HepG2 (cell line): ENCODE measurements around the gene DOCK2. TPM values are rescaled to one million over a fixed set of nuclear protein-coding genes. Genes with fewer than 3 reads are reported as not detected.

ENCODE experiments used
- KDM6A ChIP-seq: IDR thresholded peaks from 2 replicates; pipeline ENCODE4 v1.6.1; 2016; ENCODE audit warnings: low read depth
- REST ChIP-seq, 2 experiments: IDR thresholded peaks; 2 replicates each; pipeline ENCODE4 v1.6.1; 2011 to 2012; ENCODE audit warnings: low read length in 2 of 2, borderline replicate concordance in 1 of 2, low read depth in 1 of 2, mild to moderate bottlenecking in 1 of 2, moderate library complexity in 1 of 2
- SNAI1 ChIP-seq: sonication (generic); formaldehyde crosslinking; IDR thresholded peaks from 2 replicates; pipeline ENCODE4 v1.5.0; 2020; ENCODE audit warnings: mild to moderate bottlenecking, missing genetic modification reagents, borderline replicate concordance
- SRSF4 ChIP-seq: fragments of 200-400 bp; formaldehyde crosslinking; IDR thresholded peaks from one replicate; pipeline ENCODE4 v1.6.1; 2018; ENCODE audit warnings: mild to moderate bottlenecking, low read depth, low read length, moderate library complexity; ENCODE audit not compliant: poor library complexity, severe bottlenecking
- TRIM24 ChIP-seq: sonication (generic); formaldehyde crosslinking; IDR thresholded peaks from 2 replicates; pipeline ENCODE4 v1.8.0; 2022; ENCODE audit warnings: mild to moderate bottlenecking, missing genetic modification reagents
- ZBTB42 ChIP-seq: sonication (generic); formaldehyde crosslinking; IDR thresholded peaks from 2 replicates; pipeline ENCODE4 v1.5.0; 2020; ENCODE audit warnings: mild to moderate bottlenecking, missing genetic modification reagents
- ZNF510 ChIP-seq: sonication (generic); formaldehyde crosslinking; IDR thresholded peaks from 2 replicates; pipeline ENCODE4 v1.4.0; 2020; ENCODE audit warnings: low read depth, mild to moderate bottlenecking, missing genetic modification reagents
- polyA plus RNA-seq, 8 experiments: library from polyadenylated mRNA; depleted of rRNA in 3 of 8; stranded (reverse) in 7 of 8; unstranded in 1 of 8; fragments of >200 nt; fragmentation: Illumina TruSeq in 4 of 8; extraction: Trizol in 4 of 8; gene quantifications; 2 replicates each; pipeline versions ENCODE4 v1.2.1 to v1.2.3, GENCODE V29; 2011 to 2016; ENCODE audit warnings: low read depth in 4 of 8, missing spikeins in 1 of 8, mixed read lengths in 1 of 8; ENCODE audit not compliant: insufficient read depth in 1 of 8
- total RNA-seq, 5 experiments: library from RNA; depleted of rRNA; stranded (reverse); fragments of >200 nt; fragmentation: Illumina TruSeq; extraction: Trizol; gene quantifications; 2 replicates each; pipeline ENCODE4 v1.2.3, GENCODE V29; 2016; ENCODE audit warnings: low read depth in 1 of 5
- TF ChIP-seq, protein P1 (sequence below): sonication (generic); formaldehyde crosslinking; IDR thresholded peaks from 2 replicates; pipeline ENCODE4 v1.5.0; 2020; ENCODE audit warnings: missing genetic modification reagents
- TF ChIP-seq, protein P2 (sequence below): sonication (generic); formaldehyde crosslinking; IDR thresholded peaks from 2 replicates; pipeline ENCODE4 v1.5.0; 2020; ENCODE audit warnings: mild to moderate bottlenecking, missing genetic modification reagents, borderline replicate concordance
- TF ChIP-seq, protein P3 (sequence below): sonication (generic); formaldehyde crosslinking; IDR thresholded peaks from 2 replicates; pipeline ENCODE4 v1.4.0; 2020; ENCODE audit warnings: mild to moderate bottlenecking, missing genetic modification reagents

The DOCK2 gene
- total and polyA plus RNA-seq, 2 of the 13 experiments (the other 11 are each of a cell fraction or from before 2014, with no cell fraction given) = not detected

DNA sequence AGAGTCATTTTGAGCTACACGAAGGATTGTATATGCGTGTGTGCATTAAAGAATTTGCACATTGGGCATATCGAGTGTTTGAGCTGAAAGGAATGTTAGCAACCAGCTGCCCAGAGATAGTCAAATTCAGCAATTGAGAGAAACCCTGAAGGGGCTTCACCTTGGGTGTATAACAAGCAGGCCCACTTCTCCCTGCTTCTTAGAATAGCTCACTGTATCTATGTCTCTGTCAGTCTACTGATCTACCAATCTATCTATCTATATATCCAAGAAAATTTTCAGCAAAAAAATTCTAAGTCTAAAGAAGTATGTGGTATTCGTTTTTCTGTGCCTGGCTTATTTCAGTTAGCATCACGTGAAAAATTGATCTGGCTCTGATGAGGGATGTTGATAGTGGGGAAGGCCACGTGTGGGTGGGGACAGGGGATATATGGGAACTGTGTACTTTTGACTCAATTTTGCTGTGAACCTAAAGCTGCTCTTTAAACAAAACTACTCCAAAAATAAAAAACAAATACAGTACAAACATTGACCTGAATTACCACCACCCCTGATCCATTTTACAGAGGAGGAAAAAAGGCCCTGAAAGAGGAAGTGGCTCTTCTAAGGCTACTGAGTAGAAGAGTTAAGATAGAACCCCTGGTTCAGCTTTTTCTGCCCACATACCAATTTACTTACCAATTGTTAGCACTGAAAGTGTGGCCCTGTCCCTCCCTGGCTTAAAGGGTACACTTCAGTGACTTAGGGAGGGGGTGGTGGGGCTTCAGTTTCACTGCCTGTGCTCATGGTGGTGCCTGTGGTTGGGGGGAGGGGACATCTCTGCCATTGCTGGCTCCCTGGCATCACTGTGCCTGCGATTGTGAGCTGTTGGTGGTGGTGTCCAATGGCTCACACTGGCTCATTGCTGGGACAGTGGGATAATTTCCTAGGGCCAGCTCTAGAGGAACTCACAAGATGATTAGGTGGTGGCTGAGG is 141.8 kb downstream of the DOCK2 start (continued):
- TF ChIP-seq, protein P1, sequence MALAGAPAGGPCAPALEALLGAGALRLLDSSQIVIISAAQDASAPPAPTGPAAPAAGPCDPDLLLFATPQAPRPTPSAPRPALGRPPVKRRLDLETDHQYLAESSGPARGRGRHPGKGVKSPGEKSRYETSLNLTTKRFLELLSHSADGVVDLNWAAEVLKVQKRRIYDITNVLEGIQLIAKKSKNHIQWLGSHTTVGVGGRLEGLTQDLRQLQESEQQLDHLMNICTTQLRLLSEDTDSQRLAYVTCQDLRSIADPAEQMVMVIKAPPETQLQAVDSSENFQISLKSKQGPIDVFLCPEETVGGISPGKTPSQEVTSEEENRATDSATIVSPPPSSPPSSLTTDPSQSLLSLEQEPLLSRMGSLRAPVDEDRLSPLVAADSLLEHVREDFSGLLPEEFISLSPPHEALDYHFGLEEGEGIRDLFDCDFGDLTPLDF = no peak
- TF ChIP-seq ZNF510 (no peak), SRSF4 (no peak), SNAI1 (CRISPR knock-in tag) (no peak), KDM6A (CRISPR knock-in tag) (no peak), ZBTB42 (CRISPR knock-in tag) (no peak), TRIM24 (CRISPR knock-in tag) (no peak), REST (IDR thresholded peaks at IDR 0.05; ENCODE audit: borderline replicate concordance in 1 of 2, low read depth in 1 of 2, low read length in 2 of 2) (no peak)
- TF ChIP-seq, protein P2, sequence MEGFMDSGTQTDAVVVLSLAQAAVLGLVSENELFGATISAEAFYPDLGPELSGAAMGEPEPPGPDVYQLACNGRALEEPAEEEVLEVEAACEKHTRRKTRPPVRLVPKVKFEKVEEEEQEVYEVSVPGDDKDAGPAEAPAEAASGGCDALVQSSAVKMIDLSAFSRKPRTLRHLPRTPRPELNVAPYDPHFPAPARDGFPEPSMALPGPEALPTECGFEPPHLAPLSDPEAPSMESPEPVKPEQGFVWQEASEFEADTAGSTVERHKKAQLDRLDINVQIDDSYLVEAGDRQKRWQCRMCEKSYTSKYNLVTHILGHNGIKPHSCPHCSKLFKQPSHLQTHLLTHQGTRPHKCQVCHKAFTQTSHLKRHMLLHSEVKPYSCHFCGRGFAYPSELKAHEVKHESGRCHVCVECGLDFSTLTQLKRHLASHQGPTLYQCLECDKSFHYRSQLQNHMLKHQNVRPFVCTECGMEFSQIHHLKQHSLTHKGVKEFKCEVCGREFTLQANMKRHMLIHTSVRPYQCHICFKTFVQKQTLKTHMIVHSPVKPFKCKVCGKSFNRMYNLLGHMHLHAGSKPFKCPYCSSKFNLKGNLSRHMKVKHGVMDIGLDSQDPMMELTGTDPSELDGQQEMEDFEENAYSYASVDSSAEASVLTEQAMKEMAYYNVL = no peak
- TF ChIP-seq, protein P3, sequence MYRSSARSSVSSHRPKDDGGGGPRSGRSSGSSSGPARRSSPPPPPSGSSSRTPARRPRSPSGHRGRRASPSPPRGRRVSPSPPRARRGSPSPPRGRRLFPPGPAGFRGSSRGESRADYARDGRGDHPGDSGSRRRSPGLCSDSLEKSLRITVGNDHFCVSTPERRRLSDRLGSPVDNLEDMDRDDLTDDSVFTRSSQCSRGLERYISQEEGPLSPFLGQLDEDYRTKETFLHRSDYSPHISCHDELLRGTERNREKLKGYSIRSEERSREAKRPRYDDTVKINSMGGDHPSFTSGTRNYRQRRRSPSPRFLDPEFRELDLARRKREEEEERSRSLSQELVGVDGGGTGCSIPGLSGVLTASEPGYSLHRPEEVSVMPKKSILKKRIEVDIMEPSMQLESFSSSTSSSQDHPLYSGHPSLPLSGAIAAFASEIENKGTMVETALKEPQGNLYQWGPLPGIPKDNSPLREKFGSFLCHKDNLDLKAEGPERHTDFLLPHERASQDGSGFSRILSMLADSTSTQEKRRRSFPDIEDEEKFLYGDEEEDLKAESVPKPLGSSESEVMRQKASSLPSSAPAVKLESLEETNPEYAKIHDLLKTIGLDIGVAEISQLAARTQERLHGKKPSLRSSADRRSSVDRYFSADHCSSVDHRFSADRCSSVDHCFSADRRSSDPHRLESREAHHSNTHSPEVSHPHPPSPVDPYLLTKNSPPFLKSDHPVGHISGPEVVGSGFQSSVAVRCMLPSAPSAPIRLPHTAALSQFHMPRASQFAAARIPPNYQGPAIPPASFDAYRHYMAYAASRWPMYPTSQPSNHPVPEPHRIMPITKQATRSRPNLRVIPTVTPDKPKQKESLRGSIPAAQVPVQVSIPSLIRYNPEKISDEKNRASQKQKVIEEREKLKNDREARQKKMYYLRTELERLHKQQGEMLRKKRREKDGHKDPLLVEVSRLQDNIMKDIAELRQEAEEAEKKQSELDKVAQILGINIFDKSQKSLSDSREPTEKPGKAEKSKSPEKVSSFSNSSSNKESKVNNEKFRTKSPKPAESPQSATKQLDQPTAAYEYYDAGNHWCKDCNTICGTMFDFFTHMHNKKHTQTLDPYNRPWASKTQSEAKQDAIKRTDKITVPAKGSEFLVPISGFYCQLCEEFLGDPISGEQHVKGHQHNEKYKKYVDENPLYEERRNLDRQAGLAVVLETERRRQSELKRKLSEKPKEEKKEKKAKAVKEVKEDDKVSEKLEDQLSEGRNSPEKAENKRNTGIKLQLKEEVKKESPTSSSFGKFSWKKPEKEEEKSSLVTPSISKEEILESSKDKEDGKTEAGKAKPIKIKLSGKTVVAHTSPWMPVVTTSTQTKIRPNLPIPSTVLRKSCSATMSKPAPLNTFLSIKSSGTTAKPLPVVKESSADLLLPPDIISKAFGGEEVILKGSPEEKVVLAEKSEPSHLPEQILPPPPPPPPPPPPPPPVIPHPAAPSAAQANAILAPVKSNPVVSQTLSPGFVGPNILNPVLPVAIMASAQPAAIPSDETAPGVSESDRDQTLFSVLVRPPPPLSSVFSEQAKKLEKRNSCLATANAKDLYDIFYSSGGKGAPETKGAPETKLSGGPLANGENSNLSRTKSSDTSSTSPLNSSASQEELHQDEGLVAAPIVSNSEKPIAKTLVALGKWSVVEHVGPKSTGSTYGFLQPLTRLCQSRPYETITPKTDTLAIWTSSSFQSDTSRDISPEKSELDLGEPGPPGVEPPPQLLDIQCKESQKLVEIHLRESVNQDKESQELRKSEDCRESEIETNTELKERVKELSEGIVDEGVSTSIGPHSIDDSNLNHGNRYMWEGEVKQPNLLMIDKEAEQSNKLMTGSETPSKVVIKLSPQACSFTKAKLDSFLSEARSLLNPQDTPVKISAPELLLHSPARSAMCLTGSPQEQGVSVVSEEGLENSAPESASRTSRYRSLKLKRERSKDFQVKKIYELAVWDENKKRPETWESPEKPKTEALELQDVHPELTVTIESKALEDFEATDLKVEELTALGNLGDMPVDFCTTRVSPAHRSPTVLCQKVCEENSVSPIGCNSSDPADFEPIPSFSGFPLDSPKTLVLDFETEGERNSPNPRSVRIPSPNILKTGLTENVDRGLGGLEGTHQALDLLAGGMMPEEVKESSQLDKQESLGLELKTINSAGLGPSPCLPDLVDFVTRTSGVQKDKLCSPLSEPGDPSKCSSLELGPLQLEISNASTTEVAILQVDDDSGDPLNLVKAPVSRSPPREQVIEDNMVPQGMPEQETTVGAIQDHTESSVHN (CRISPR knock-in tag) = no peak
